ENCODE results near the gene ETF1.

Gene ETF1

GRCh38 chr5:138517437-138517836 is 25.6 kb downstream of the ETF1 start:
- Histone ChIP-seq H2AFZ (ENCODE audit: low read length) (no peak overlapping the region), H3K36me3 (replicated peaks; ENCODE audit: insufficient read depth, low read length) (peaks cover 8% of the 10 kb centered on the region; the same call in 1 of the 2 replicates), H3K9ac (ENCODE audit: low read length) (no peak overlapping the region), H3K9me2 (replicated peaks; ENCODE audit: insufficient read depth, low read length) (no peaks in the 10 kb centered on the region), H3K4me2 (ENCODE audit: low read depth, low read length) (no peak overlapping the region), H3K9me3 (replicated peaks; ENCODE audit: insufficient read depth, low read length) (no peaks in the 10 kb centered on the region), H3K27ac (ENCODE audit: low read length) (no peak overlapping the region), H3K4me1 (ENCODE audit: low read length) (no peaks in the 10 kb centered on the region), H3F3A (ENCODE audit: insufficient read depth, low read length) (no peaks in the 10 kb centered on the region), H3K27me3 (replicated peaks; ENCODE audit: insufficient read depth, low read length) (no peaks in the 10 kb centered on the region), H3K79me2 (ENCODE audit: low read length) (peaks cover 52% of the 10 kb centered on the region), H3K4me3 (ENCODE audit: low read length) (no peak overlapping the region), H4K20me1 (ENCODE audit: insufficient read depth, low read length) (peaks cover 8% of the 10 kb centered on the region)
- TF ChIP-seq EZH2 (optimal IDR thresholded peaks at IDR 0.05; ENCODE audit: low read depth, low read length) = no peak
- TF ChIP-seq EZH2phosphoT487 (IDR thresholded peaks at IDR 0.05; ENCODE audit: low read length) = no peak
- no peak for TF ChIP-seq CTCF (IDR thresholded peaks at IDR 0.05; ENCODE audit: low read length)
- DNase-seq = no peak

- Histone ChIP-seq H2AFZ (ENCODE audit: low read length) (no peak overlapping the region), H3K36me3 (replicated peaks; ENCODE audit: insufficient read depth, low read length) (peaks cover 8% of the 10 kb centered on the region), H3K4me2 (ENCODE audit: low read depth, low read length) (no peak overlapping the region)
Measured at GRCh38 chr5:138515556-138516245, 27.3 kb downstream of the ETF1 start.

GRCh38 chr5:138514021-138514420 is 29.0 kb downstream of the ETF1 start:
- H3K27me3 ChIP-seq (replicated peaks; ENCODE audit: insufficient read depth, low read length) = no peaks in the 10 kb centered on the region
- TF ChIP-seq EZH2phosphoT487 (IDR thresholded peaks at IDR 0.05; ENCODE audit: low read length) (no peak), CTCF (IDR thresholded peaks at IDR 0.05; ENCODE audit: low read length) (no peak), EZH2 (optimal IDR thresholded peaks at IDR 0.05; ENCODE audit: low read depth, low read length) (no peak)
- H3K4me1 ChIP-seq (ENCODE audit: low read length) = no peaks in the 10 kb centered on the region
- H3K9me2 ChIP-seq (replicated peaks; ENCODE audit: insufficient read depth, low read length) = no peaks in the 10 kb centered on the region
- no peak overlapping the region for H2AFZ ChIP-seq (ENCODE audit: low read length)
- no peaks in the 10 kb centered on the region; the same call in 1 of the 2 replicates for H4K20me1 ChIP-seq (ENCODE audit: insufficient read depth, low read length)
- H3F3A ChIP-seq (ENCODE audit: insufficient read depth, low read length) = no peaks in the 10 kb centered on the region
- no peaks in the 10 kb centered on the region for H3K9me3 ChIP-seq (replicated peaks; ENCODE audit: insufficient read depth, low read length)
- no peak overlapping the region for H3K9ac ChIP-seq (ENCODE audit: low read length)
- peaks cover 8% of the 10 kb centered on the region for H3K36me3 ChIP-seq (replicated peaks; ENCODE audit: insufficient read depth, low read length)
- no peak overlapping the region for H3K4me2 ChIP-seq (ENCODE audit: low read depth, low read length)
- no peak overlapping the region for H3K4me3 ChIP-seq (ENCODE audit: low read length)
- no peak for DNase-seq
- H3K27ac ChIP-seq (ENCODE audit: low read length) = no peak overlapping the region
- H3K79me2 ChIP-seq (ENCODE audit: low read length) = peaks cover 23% of the 10 kb centered on the region

More at GRCh38 chr5:138515556-138516245, 27.3 kb downstream of the ETF1 start:
- Histone ChIP-seq H3K27ac (ENCODE audit: low read length) (no peak overlapping the region), H3F3A (ENCODE audit: insufficient read depth, low read length) (no peaks in the 10 kb centered on the region), H3K9ac (ENCODE audit: low read length) (no peak overlapping the region), H3K4me1 (ENCODE audit: low read length) (no peaks in the 10 kb centered on the region), H3K27me3 (replicated peaks; ENCODE audit: insufficient read depth, low read length) (no peaks in the 10 kb centered on the region), H3K9me3 (replicated peaks; ENCODE audit: insufficient read depth, low read length) (no peaks in the 10 kb centered on the region), H3K4me3 (ENCODE audit: low read length) (no peak overlapping the region), H3K79me2 (ENCODE audit: low read length) (peaks cover 35% of the 10 kb centered on the region), H3K9me2 (replicated peaks; ENCODE audit: insufficient read depth, low read length) (no peaks in the 10 kb centered on the region), H4K20me1 (ENCODE audit: insufficient read depth, low read length) (peaks cover 2% of the 10 kb centered on the region; the same call in 1 of the 2 replicates)
- no peak for DNase-seq
- TF ChIP-seq EZH2phosphoT487 (IDR thresholded peaks at IDR 0.05; ENCODE audit: low read length) (no peak), CTCF (IDR thresholded peaks at IDR 0.05; ENCODE audit: low read length) (no peak)

Data from MM.1S (cell line).